Activated CD4-positive, alpha-beta memory T cell treated with anti-CD3 and anti-CD28 coated beads for 36 hours (primary cell): ENCODE data around the gene PTPRT. TPM values are rescaled to one million over a fixed set of nuclear protein-coding genes. Genes with fewer than 3 reads are reported as not detected.

Experiments
- CTCF ChIA-PET: fragments of 350-600 bp; sonication (Branson Sonifier 250); formaldehyde crosslinking; loops from one replicate; lab custom pipeline; 2021; ENCODE audit warnings: antibody characterized with exemption, inconsistent platforms; lab: Charles Lee
- POLR2A ChIA-PET: fragments of 350-600 bp; sonication (Branson Sonifier 250); formaldehyde crosslinking; loops from one replicate; lab custom pipeline; 2021; ENCODE audit warnings: antibody characterized with exemption; lab: Charles Lee
- DNase-seq: peaks from one replicate; pipeline ENCODE4 v3.0.0-alpha.2; 2020
- H3K27ac Mint-ChIP-seq: one replicate; pipeline ENCODE4 v1.8.0; 2021; ENCODE audit warnings: mixed read lengths
- H3K27me3 Mint-ChIP-seq: one replicate; pipeline ENCODE4 v1.8.0; 2021; ENCODE audit warnings: mixed read lengths
- H3K36me3 Mint-ChIP-seq: one replicate; pipeline ENCODE4 v1.8.0; 2021; ENCODE audit warnings: mixed read lengths
- H3K4me1 Mint-ChIP-seq: one replicate; pipeline ENCODE4 v1.8.0; 2021; ENCODE audit warnings: low read depth, mixed read lengths
- H3K4me3 Mint-ChIP-seq: one replicate; pipeline ENCODE4 v1.8.0; 2021; ENCODE audit warnings: mild to moderate bottlenecking, mixed read lengths
- H3K9me3 Mint-ChIP-seq: one replicate; pipeline ENCODE4 v1.8.0; 2021; ENCODE audit warnings: mixed read lengths
- intact Hi-C: fragments of 100-400 bp; cut with micrococcal nuclease; formaldehyde crosslinking; loops from one replicate; pipeline ENCODE4 v1.15.1; 2023
- total RNA-seq, 2 experiments: library from RNA; stranded (reverse); gene quantifications; one replicate each; pipeline ENCODE4 v1.2.3, GENCODE V29; 2021

The PTPRT gene
- total RNA-seq, 2 experiments from 2014 or later, result not detected

DNA sequence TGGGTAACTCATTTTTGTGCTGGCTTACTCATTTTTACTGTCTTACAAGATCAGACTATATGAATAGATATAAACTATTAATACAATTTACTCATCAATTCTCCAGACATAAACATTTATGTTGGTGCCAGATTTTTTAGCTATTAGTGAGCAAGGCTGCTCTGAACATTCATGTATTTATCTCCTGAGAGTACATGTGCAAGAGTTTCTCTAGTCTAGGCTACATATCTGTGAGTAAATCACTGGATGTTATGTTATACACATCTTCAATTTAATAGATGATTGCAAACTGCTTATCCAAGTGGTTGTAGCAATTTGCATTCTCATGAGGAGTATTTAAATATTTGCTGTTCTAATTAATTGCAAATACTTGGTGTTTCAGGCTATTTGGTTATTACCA lies 687.1 kb downstream of the PTPRT start:
- Mint-ChIP-seq H3K27me3 (no peaks in the 10 kb centered on the region), H3K4me3 (no peak overlapping the region), H3K4me1 (no peaks in the 10 kb centered on the region), H3K27ac (no peak overlapping the region), H3K36me3 (no peaks in the 10 kb centered on the region), H3K9me3 (peaks cover 6% of the 10 kb centered on the region)
- ChIA-PET POLR2A (no interaction called here), CTCF (interaction anchor here (1.0 kb wide), 1 partner anchor 15 kb away, joined by 4 read pairs; no protein-coding TSS in a partner anchor)
- intact Hi-C loops, result no loop called here
- DNase-seq, result no peak

DNA sequence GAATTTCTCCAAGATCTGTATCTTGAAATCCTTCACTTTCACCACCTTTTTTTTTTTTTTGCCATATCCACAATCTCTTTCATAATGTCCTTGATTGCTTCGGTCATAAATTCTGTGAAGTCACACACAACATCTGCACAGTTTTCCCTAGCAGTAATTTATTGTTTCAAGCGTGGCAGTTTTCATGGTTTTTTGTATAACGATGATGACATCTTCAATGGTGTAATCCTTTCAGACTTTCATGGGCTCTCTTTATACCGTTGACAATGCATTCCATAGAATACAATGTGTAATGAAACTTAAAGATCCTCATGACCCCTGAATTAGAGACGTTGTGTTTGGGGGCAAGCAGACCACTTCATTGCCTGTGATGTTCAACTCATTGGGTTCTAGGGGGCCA lies 693.1 kb downstream of the PTPRT start:
- ChIA-PET CTCF (no interaction called here), POLR2A (no interaction called here)
- intact Hi-C loops, result no loop called here
- Mint-ChIP-seq H3K27ac (no peak overlapping the region), H3K27me3 (no peaks in the 10 kb centered on the region), H3K4me1 (no peaks in the 10 kb centered on the region), H3K36me3 (no peaks in the 10 kb centered on the region), H3K4me3 (no peak overlapping the region), H3K9me3 (no peaks in the 10 kb centered on the region)
- no peak for DNase-seq

DNA sequence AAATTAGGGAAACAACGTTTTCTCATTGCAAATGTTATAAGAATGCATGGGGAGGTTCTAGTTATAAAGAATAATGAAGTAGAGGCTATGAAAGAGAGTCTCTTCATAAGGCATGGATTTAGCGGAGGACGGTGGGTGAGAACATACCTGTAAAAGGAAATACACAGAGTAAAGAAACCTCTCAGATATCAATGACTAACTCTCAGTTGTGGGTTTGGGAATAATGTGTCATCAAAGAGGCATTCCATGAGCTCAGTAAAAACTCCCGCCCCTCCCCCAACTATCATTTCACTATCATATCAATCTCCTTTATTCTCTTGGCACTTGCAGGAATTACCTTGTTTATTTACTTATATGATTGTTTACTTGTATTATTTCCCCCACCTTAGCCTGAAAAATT lies 695.4 kb downstream of the PTPRT start:
- Mint-ChIP-seq H3K4me3 (no peak overlapping the region), H3K36me3 (no peaks in the 10 kb centered on the region), H3K4me1 (no peaks in the 10 kb centered on the region), H3K27ac (no peak overlapping the region), H3K27me3 (no peaks in the 10 kb centered on the region), H3K9me3 (no peaks in the 10 kb centered on the region)
- intact Hi-C loops, result no loop called here
- ChIA-PET POLR2A (no interaction called here), CTCF (no interaction called here)
- DNase-seq, result no peak

DNA sequence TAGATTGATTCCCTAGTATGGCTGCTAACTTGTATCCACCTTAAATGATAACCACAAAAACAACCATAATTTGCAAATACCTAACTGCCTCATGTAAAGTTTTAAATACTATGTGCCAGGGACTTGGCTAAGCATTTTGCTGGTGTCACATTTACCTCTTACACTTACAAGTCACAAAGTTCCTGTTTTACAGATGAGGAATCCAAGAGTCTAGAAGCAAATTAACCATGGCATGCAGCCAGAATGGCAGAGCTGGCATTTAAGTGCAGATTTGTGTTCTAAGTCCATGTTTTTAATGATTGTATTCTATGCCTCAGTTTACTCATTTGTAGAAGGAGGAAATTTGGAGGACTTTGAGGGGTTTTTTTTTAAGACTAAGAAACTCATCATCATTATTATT lies 696.7 kb downstream of the PTPRT start:
- H3K9me3 Mint-ChIP-seq, result no peaks in the 10 kb centered on the region
- H3K27ac Mint-ChIP-seq, result no peak overlapping the region
- H3K4me1 Mint-ChIP-seq, result no peaks in the 10 kb centered on the region
- POLR2A ChIA-PET, result no interaction called here
- H3K36me3 Mint-ChIP-seq, result no peaks in the 10 kb centered on the region
- H3K4me3 Mint-ChIP-seq, result no peak overlapping the region
- no peaks in the 10 kb centered on the region for H3K27me3 Mint-ChIP-seq
- intact Hi-C loops, result no loop called here
- CTCF ChIA-PET, result no interaction called here
- DNase-seq, result no peak

DNA sequence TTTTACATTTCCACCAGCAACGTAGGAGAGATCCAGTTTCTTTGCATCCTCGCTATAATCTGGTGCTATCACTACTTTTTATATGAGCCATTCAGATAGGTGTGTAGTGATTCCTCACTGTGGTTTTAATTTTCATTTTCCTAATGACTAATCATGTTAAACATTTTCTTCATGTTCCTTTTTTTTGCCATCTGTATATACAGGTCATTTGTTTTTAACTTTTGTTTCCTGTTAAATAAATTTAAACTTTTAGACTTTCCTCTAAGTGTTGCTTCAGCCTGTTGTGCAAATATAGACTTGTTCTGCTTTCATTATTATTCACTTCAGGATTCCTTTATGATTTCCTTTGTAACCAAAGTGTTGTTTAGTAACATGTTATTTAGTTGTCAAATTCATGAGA lies 697.4 kb downstream of the PTPRT start:
- Mint-ChIP-seq H3K27ac (no peak overlapping the region), H3K27me3 (no peaks in the 10 kb centered on the region), H3K9me3 (peaks cover 4% of the 10 kb centered on the region), H3K36me3 (no peaks in the 10 kb centered on the region), H3K4me1 (no peaks in the 10 kb centered on the region), H3K4me3 (no peak overlapping the region)
- intact Hi-C loops, result no loop called here
- no peak for DNase-seq
- POLR2A ChIA-PET, result no interaction called here
- CTCF ChIA-PET, result no interaction called here

DNA sequence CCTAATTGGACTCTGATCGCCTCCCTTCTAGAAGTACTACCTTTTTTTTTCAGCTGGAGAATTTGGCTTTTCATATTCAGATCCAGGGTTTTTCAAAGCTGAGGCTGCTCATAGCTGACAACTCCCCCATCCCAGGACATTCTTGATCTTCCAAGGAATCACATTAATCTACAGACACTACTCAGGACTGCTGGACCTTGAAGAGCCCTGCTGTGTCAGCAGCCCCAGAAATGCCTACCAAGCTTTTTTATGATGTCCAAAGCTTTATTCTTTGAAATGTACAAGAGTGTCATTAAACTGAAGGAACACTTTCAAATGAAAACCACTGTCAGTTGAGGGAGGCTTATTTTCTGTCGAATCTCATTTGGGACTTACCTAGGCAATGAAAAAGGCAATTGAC lies 704.1 kb downstream of the PTPRT start:
- no peak overlapping the region for H3K4me3 Mint-ChIP-seq
- H3K9me3 Mint-ChIP-seq, result peaks cover 4% of the 10 kb centered on the region
- H3K36me3 Mint-ChIP-seq, result no peaks in the 10 kb centered on the region
- ChIA-PET CTCF (interaction anchor here (0.6 kb wide), 1 partner anchor 52 kb away, joined by 3 read pairs; no protein-coding TSS in a partner anchor), POLR2A (no interaction called here)
- DNase-seq, result no peak
- no peaks in the 10 kb centered on the region for H3K27me3 Mint-ChIP-seq
- intact Hi-C loops, result no loop called here
- no peaks in the 10 kb centered on the region for H3K4me1 Mint-ChIP-seq
- no peak overlapping the region for H3K27ac Mint-ChIP-seq

DNA sequence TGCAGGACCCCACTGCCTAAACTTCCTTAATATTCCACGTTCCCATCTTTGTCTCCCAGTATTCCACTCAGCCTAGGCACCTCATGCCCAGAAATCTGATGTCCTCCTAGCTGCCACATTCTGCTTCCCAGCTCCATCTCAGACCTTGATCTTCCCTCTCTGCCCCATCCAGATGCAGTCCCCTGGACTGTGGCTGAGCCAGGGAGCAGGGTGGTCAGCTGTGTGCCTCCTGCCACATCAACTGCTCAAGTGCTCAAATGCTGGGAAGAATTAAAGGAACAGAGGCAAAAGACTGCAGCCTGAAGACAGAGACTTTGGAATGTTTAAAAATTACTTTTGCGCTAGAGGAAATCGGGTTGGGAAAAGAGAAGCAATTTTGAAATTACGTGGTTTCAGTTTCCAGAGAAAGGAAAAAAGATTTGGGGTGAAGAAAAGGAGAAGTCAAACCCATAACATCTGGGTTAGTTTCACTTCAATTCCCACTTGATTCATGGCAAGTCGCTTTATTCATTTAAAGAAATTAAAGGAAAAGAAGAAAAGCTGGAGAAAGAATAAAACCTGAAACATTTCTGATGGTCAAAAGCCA lies 704.8 kb downstream of the PTPRT start:
- Mint-ChIP-seq H3K4me3 (no peak overlapping the region), H3K4me1 (no peaks in the 10 kb centered on the region), H3K27me3 (no peaks in the 10 kb centered on the region), H3K9me3 (peaks cover 4% of the 10 kb centered on the region), H3K27ac (no peak overlapping the region), H3K36me3 (no peaks in the 10 kb centered on the region)
- ChIA-PET POLR2A (no interaction called here), CTCF (no interaction called here)
- intact Hi-C loops, result no loop called here
- DNase-seq, result no peak

DNA sequence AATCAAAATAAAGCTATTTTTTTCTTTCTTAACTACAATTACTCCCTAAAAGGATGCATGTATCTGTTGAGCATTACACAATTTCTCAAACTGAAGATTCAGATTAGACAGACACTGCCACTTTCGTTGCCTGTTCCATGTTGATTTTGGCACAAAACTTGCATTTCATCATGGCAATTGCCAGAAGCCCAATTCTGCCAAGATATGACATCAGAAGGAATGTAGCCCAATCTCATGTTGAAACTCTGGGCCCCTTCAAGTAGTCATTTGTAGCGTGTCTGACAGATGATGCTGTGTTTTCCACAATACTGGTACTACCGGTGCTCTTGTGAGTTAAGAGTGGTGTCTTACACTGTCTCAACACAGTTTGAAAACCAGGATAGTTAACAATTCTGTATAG lies 705.4 kb downstream of the PTPRT start:
- ChIA-PET POLR2A (no interaction called here), CTCF (interaction anchor here (0.6 kb wide), 1 partner anchor 26 kb away, joined by 4 read pairs; no protein-coding TSS in a partner anchor)
- no peak for DNase-seq
- H3K27ac Mint-ChIP-seq, result no peak overlapping the region
- H3K9me3 Mint-ChIP-seq, result peaks cover 4% of the 10 kb centered on the region
- no peak overlapping the region for H3K4me3 Mint-ChIP-seq
- intact Hi-C loops, result no loop called here
- no peaks in the 10 kb centered on the region for H3K27me3 Mint-ChIP-seq
- no peaks in the 10 kb centered on the region for H3K4me1 Mint-ChIP-seq
- no peaks in the 10 kb centered on the region for H3K36me3 Mint-ChIP-seq

DNA sequence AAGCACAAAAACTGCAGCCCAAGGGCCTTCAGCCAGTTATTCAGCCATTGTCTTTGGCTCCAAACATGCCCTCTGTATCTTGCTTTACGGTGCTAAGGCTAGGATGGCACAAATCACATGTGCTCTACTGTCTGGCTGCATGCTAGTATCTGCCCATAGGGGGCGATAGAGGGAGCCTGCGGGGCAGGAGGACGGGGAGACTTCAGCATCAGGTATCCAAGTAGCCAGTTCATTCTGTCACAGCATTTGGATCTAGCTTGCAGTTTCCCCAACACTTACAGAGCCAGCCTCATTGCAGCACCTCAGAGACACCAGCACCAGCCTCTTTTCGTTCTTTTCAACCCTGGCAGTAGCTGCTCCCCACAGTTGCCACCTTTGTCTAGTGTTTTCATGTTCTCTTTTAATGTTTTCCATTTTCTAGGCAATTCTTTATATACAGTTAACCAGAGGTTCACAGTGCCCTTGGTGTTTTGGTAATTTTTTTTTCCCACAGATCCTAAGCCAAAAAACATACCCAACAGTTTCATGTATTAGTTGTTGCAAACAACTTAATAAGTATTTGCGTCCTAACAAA lies 705.9 kb downstream of the PTPRT start:
- Mint-ChIP-seq H3K27me3 (no peaks in the 10 kb centered on the region), H3K4me1 (no peaks in the 10 kb centered on the region), H3K4me3 (no peak overlapping the region), H3K36me3 (no peaks in the 10 kb centered on the region), H3K9me3 (peaks cover 4% of the 10 kb centered on the region), H3K27ac (no peak overlapping the region)
- ChIA-PET POLR2A (no interaction called here), CTCF (interaction anchor here (0.6 kb wide), 2 partner anchors 25 to 215 kb away, joined by 3 to 4 read pairs; no protein-coding TSS in a partner anchor)
- DNase-seq, result peak; percentile 10
- intact Hi-C loops, result no loop called here

DNA sequence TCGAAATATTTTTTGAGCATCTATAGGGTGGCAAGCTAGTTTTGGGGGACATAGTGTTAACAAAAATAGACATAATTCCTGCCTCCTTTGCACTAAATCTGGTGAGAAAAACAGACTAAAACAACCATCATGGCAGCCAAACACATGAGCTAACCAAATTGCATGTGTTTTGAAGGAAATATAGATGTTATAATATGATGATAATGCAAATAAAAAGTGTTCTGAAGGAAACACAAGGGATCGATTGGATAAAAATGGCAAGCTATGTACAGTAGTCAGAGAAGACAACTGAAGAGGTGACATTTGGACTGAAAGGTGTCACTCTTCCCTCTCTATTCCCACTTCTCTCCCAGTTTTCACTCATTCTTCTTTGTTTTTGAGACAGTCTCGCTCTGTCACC lies 706.9 kb downstream of the PTPRT start:
- ChIA-PET CTCF (no interaction called here), POLR2A (no interaction called here)
- Mint-ChIP-seq H3K4me3 (no peak overlapping the region), H3K9me3 (peaks cover 3% of the 10 kb centered on the region), H3K4me1 (no peaks in the 10 kb centered on the region), H3K27me3 (no peaks in the 10 kb centered on the region), H3K36me3 (no peaks in the 10 kb centered on the region), H3K27ac (no peak overlapping the region)
- intact Hi-C loops, result no loop called here
- no peak for DNase-seq

DNA sequence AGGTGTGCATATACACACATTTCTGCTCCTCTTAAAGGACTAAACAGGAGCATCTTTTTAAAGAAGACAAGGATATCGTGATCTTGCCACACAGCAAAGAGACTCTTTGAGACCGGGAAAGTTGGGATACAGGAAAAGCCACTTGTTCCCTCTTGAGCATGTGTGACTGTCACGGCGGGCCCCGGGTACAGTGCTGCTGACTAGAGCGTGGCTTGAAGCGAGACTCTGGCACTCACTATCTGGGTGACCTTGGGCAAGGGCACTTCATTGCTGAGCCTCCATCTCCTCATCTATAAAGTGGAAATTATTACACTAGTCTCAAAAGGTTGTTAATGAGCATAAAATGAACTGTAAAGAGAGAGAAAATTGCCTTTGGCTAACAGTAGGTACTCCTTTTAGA lies 713.9 kb downstream of the PTPRT start:
- intact Hi-C loops, result no loop called here
- Mint-ChIP-seq H3K4me3 (no peak overlapping the region), H3K9me3 (no peaks in the 10 kb centered on the region), H3K4me1 (no peaks in the 10 kb centered on the region), H3K27me3 (no peaks in the 10 kb centered on the region), H3K27ac (no peak overlapping the region), H3K36me3 (no peaks in the 10 kb centered on the region)
- DNase-seq, result no peak
- POLR2A ChIA-PET, result no interaction called here
- CTCF ChIA-PET, result no interaction called here

DNA sequence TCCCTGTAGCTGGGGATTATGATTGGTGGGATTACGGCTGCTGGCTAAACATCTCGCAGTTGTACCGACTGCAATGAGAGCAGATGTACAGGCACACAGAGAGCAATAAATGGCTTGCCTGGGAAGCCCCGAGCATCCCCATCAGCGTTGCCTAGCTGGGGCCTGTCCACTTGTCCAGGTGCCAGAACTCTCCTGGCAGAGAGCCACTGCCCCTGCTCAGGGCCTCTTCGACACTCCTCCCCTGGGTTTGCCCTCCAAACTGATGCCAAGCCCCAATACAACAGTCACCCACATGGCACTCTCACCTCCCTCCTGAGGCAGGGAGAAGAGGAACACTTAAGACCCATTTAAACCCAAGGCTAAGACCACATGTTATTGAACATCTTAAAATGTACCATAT lies 715.1 kb downstream of the PTPRT start:
- Mint-ChIP-seq H3K9me3 (no peaks in the 10 kb centered on the region), H3K27ac (no peak overlapping the region), H3K4me1 (no peaks in the 10 kb centered on the region), H3K27me3 (no peaks in the 10 kb centered on the region), H3K4me3 (no peak overlapping the region), H3K36me3 (no peaks in the 10 kb centered on the region)
- POLR2A ChIA-PET, result no interaction called here
- CTCF ChIA-PET, result no interaction called here
- intact Hi-C loops, result no loop called here
- no peak for DNase-seq

DNA sequence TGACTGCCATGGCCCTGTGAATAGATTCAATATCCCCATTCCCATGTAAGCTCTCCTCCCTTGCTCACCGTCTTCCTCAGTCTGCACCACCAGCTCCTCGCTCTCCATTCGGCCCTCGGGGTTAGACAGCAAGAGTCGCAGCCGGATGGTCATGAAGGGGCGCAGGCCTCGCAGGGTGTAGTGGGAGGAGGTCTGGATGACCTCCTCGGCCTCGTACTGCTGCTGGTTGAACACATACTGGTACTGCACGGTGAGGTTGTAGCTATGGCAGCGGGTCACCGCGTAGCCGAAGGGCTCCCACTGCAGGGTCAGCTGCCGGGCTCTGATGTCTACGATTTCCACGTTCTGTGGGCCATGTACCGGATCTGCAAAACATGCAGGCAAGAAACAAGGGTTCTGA lies 717.5 kb downstream of the PTPRT start:
- ChIA-PET CTCF (no interaction called here), POLR2A (no interaction called here)
- Mint-ChIP-seq H3K4me3 (no peak overlapping the region), H3K4me1 (no peaks in the 10 kb centered on the region), H3K27me3 (no peaks in the 10 kb centered on the region), H3K9me3 (no peaks in the 10 kb centered on the region), H3K27ac (no peak overlapping the region), H3K36me3 (no peaks in the 10 kb centered on the region)
- DNase-seq, result no peak
- intact Hi-C loops, result no loop called here
